HCT116 (cell line): ENCODE data around the gene EXOSC9.

Experiments used
- CTCF ChIP-seq, 3 experiments: fragments of 200-600 bp in 1 of 3; sonication (generic) in 1 of 3; IDR thresholded peaks in 2 of 3; conservative IDR thresholded peaks in 1 of 3; 2 replicates each; pipeline ENCODE4 v1.5.1; 2012 to 2017; ENCODE audit warnings: low read depth in 2 of 3, low read length in 2 of 3, antibody characterized with exemption in 1 of 3, borderline replicate concordance in 1 of 3, control low read depth in 1 of 3, mild to moderate bottlenecking in 1 of 3, mixed read lengths in 1 of 3, mixed run types in 1 of 3, moderate library complexity in 1 of 3; ENCODE audit not compliant: insufficient read depth in 1 of 3
- JUND ChIP-seq: IDR thresholded peaks from 2 replicates; pipeline ENCODE4 v1.6.1; 2012
- POLR2A ChIP-seq: IDR thresholded peaks from 2 replicates; pipeline ENCODE4 v1.7.0; 2011; ENCODE audit warnings: borderline replicate concordance; ENCODE audit not compliant: insufficient read depth, insufficient read length; ENCODE audit errors: extremely low read depth
- SP1 ChIP-seq: IDR thresholded peaks from 2 replicates; pipeline ENCODE4 v1.6.1; 2012; ENCODE audit warnings: low read depth
- ZFX ChIP-seq: fragments of 450-650 bp; IDR thresholded peaks from 2 replicates; pipeline ENCODE4 v1.6.1; 2017

- TF ChIP-seq ZFX, result no peak
- TF ChIP-seq CTCF (IDR thresholded peaks at IDR 0.05 in 2 of 3, conservative IDR thresholded peaks at IDR 0.05 in 1 of 3; ENCODE audit: borderline replicate concordance in 1 of 3, insufficient read depth in 1 of 3, low read depth in 2 of 3, low read length in 2 of 3), result no peak
- no peak for TF ChIP-seq POLR2A
- TF ChIP-seq JUND, result no peak
- TF ChIP-seq SP1, result no peak
These were observed 34.0 kb upstream of the EXOSC9 start for GRCh38 chr4:121767166-121767565.
